ENCODE results near the gene ALG10B.

Gene ALG10B

GRCh38 chr12:38316391-38317129, at the start of gene ALG10B:
Gene ALG10B (plus strand): TSS chr12:38316774. CDS start chr12:38316894, 120 bp downstream.
- Histone ChIP-seq H3K36me3 (replicated peaks; ENCODE audit: low read depth, low read length) (no peaks in the 10 kb centered on the region), H3K4me1 (ENCODE audit: low read length) (peaks cover 10% of the 10 kb centered on the region), H4K20me1 (ENCODE audit: insufficient read depth, low read length) (no peaks in the 10 kb centered on the region), H2AFZ (ENCODE audit: low read depth, low read length) (peak within 1 kb of the TSS; percentile 98), H3K4me2 (ENCODE audit: low read length) (peak within 1 kb of the TSS; percentile 97), H3K4me3 (ENCODE audit: low read length) (peak within 1 kb of the TSS; percentile 95), H3K27ac (ENCODE audit: low read length) (peak within 1 kb of the TSS; percentile 51), H3K9ac (ENCODE audit: low read length) (peak within 1 kb of the TSS; percentile 98), H3K79me2 (ENCODE audit: low read length) (peaks cover 10% of the 10 kb centered on the region), H3K27me3 (ENCODE audit: low read depth, low read length) (no peaks in the 10 kb centered on the region), H3K9me3 (ENCODE audit: insufficient read depth, low read length) (no peaks in the 10 kb centered on the region)
- TF ChIP-seq CTCF (IDR thresholded peaks at IDR 0.05; ENCODE audit: low read depth, low read length) (peak; percentile 66), EZH2phosphoT487 (IDR thresholded peaks at IDR 0.05; ENCODE audit: low read depth) (no peak)

- Histone ChIP-seq H3K27me3 (ENCODE audit: low read depth, low read length) (no peaks in the 10 kb centered on the region), H3K4me2 (ENCODE audit: low read length) (no peak overlapping the region), H4K20me1 (ENCODE audit: insufficient read depth, low read length) (no peaks in the 10 kb centered on the region)
Observed at GRCh38 chr12:38268612-38269011, 48.0 kb upstream of the ALG10B start.

GRCh38 chr12:38269897-38270296, 46.7 kb upstream of the ALG10B start:
- H3K4me3 ChIP-seq (ENCODE audit: low read length) = no peak overlapping the region
- H2AFZ ChIP-seq (ENCODE audit: low read depth, low read length) = no peak overlapping the region
- H3K9ac ChIP-seq (ENCODE audit: low read length) = no peak overlapping the region
- H3K9me3 ChIP-seq (ENCODE audit: insufficient read depth, low read length) = no peaks in the 10 kb centered on the region
- H3K27me3 ChIP-seq (ENCODE audit: low read depth, low read length) = no peaks in the 10 kb centered on the region
- TF ChIP-seq EZH2phosphoT487 (IDR thresholded peaks at IDR 0.05; ENCODE audit: low read depth) (no peak), CTCF (IDR thresholded peaks at IDR 0.05; ENCODE audit: low read depth, low read length) (no peak)
- no peaks in the 10 kb centered on the region for H3K36me3 ChIP-seq (replicated peaks; ENCODE audit: low read depth, low read length)
- H3K27ac ChIP-seq (ENCODE audit: low read length) = no peak overlapping the region
- H4K20me1 ChIP-seq (ENCODE audit: insufficient read depth, low read length) = no peaks in the 10 kb centered on the region
- no peaks in the 10 kb centered on the region for H3K79me2 ChIP-seq (ENCODE audit: low read length)
- H3K4me1 ChIP-seq (ENCODE audit: low read length) = no peaks in the 10 kb centered on the region
- no peak overlapping the region for H3K4me2 ChIP-seq (ENCODE audit: low read length)

More at GRCh38 chr12:38268612-38269011, 48.0 kb upstream of the ALG10B start:
- TF ChIP-seq EZH2phosphoT487 (IDR thresholded peaks at IDR 0.05; ENCODE audit: low read depth) (no peak), CTCF (IDR thresholded peaks at IDR 0.05; ENCODE audit: low read depth, low read length) (no peak)
- Histone ChIP-seq H2AFZ (ENCODE audit: low read depth, low read length) (no peak overlapping the region), H3K4me1 (ENCODE audit: low read length) (no peaks in the 10 kb centered on the region), H3K79me2 (ENCODE audit: low read length) (no peaks in the 10 kb centered on the region), H3K27ac (ENCODE audit: low read length) (no peak overlapping the region), H3K4me3 (ENCODE audit: low read length) (no peak overlapping the region), H3K9me3 (ENCODE audit: insufficient read depth, low read length) (no peaks in the 10 kb centered on the region), H3K9ac (ENCODE audit: low read length) (no peak overlapping the region), H3K36me3 (replicated peaks; ENCODE audit: low read depth, low read length) (no peaks in the 10 kb centered on the region)

- Histone ChIP-seq H4K20me1 (ENCODE audit: insufficient read depth, low read length) (no peaks in the 10 kb centered on the region), H3K27me3 (ENCODE audit: low read depth, low read length) (no peaks in the 10 kb centered on the region), H3K79me2 (ENCODE audit: low read length) (no peaks in the 10 kb centered on the region), H3K4me3 (ENCODE audit: low read length) (no peak overlapping the region), H3K4me1 (ENCODE audit: low read length) (no peaks in the 10 kb centered on the region), H2AFZ (ENCODE audit: low read depth, low read length) (no peak overlapping the region), H3K4me2 (ENCODE audit: low read length) (no peak overlapping the region), H3K36me3 (replicated peaks; ENCODE audit: low read depth, low read length) (no peaks in the 10 kb centered on the region), H3K9me3 (ENCODE audit: insufficient read depth, low read length) (no peaks in the 10 kb centered on the region), H3K9ac (ENCODE audit: low read length) (no peak overlapping the region), H3K27ac (ENCODE audit: low read length) (no peak overlapping the region)
- no peak for TF ChIP-seq CTCF (IDR thresholded peaks at IDR 0.05; ENCODE audit: low read depth, low read length)
- TF ChIP-seq EZH2phosphoT487 (IDR thresholded peaks at IDR 0.05; ENCODE audit: low read depth) = no peak
Observed at GRCh38 chr12:38279756-38280155, 36.8 kb upstream of the ALG10B start.

Data from OCI-LY3 (cell line).